Stimulated activated CD4-positive, alpha-beta T cell treated with anti-CD3 and anti-CD28 coated beads, TNF-alpha, amount 100 ng/mL, for 48 hours (primary cell): ENCODE results near the gene LCE2A.
"Not testable (repeated sequence)": the region's sequence is repeated elsewhere in the genome, so short reads cannot be mapped to it uniquely, and the experiment has no call there.

Experiments
- DNase-seq, 3 donors: peaks; one replicate each; pipeline ENCODE4 v3.0.0-alpha.2; 2020; ENCODE audit warnings: low read depth in 3 of 3

Gene LCE2A, protein sequence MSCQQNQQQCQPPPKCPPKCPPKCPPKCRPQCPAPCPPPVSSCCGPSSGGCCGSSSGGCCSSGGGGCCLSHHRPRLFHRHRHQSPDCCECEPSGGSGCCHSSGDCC

DNA sequence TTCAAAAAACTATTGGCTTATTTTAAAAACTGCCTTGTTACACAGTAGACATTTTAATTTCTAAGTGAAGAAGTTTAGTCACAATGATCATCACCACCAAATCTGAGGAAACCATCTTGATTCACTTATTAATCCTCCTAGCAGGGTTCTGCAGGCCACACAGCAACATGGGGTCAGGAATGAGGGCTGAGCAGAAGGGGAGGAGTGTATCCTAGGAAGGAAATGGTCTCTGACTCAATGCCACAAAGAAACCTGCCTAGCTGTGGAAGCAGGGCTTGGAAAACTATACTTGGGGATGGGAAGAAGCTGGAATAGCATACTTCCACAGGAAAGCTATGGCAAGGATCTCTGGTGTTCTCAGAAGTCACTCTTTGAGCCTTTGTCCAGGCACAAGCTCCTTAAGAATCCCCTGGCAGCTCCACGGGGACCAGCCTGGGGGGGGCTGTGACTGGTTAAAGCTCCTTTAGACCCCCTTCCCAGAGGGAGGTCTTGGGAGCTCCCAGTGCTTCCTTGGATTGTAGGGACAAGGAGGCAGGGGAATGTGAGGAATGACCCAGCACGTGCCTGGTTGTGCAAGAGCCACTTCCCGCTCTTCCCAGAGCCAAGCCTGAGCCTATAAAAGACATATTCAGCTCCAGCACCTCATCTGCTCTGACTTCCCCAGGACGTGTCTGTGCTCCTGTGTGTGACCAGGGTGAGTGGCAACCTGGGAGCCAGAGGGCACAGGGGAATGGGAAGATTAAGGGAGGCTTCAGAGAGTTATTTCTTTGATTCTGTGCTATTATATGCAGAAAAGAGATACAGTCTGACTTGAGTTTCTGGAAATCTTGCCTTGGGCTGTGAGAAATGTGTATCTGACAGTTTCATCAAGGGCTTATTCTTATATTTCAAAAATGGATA is at the start of gene LCE2A:
Gene LCE2A (plus strand): TSS at position 645 of the 900 bp plus-strand sequence. CDS start 557 bp downstream, outside the sequence.
- no peak for DNase-seq

DNA sequence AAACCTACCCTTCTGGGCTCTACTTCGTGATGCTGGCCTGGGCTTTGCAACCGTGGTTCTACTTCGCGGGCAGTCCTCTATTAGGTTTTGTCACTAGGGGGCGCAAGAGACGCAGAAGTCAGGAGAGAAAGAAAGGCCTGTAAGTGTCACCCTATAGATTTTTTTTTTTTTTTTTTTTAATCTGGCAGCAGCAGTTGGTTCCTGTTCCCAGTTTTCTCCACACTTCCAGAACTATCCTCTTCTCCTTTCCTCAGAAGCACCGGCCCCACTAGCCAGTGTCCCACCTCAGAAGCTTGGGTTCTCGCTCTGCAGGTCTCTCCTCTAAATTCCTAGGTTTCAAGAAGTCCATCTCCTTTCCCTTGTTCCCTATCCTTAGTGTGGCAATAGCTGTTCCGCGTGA is 44.0 kb upstream of the LCE2A start:
- peak; percentile 31 to 52 (median 41) for DNase-seq

DNA sequence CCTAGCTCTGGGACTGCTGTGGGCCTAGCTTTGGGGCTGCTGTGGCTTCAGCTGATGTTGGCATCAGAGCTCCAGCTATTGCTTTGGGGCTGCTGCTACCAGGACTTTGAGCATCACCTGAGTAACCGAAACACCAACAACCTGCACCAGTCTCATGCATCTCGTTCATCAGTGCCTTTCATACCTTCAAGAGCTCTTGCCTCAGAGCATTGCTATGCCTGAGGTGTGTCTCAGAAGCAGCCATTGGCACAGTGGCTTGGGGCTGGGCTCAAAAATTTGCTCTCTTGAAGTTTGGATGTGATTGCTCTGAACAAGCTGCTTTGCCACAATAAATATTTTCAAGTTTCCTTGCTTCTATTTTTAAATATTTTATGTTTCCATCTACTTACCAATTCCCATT is 41.7 kb upstream of the LCE2A start:
- no peak for DNase-seq

DNA sequence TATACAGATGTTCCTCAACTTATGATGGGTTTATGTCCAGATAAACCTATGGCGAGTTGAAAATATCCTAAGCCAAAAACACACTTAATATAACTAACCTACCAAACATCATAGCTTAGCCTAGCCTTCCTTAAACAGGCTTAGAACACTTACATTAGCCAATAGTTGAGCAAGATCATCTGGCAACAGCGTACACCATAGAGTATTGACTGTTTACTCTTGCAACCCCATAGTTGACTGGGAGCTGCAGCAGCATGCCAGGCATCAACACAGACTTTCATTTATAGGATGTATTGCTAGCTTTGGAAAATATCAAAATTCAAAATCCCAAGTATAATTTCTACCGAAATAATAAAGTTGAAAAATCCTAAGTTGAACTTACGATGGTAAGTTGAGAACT is 40.5 kb upstream of the LCE2A start:
- DNase-seq, result no peak

DNA sequence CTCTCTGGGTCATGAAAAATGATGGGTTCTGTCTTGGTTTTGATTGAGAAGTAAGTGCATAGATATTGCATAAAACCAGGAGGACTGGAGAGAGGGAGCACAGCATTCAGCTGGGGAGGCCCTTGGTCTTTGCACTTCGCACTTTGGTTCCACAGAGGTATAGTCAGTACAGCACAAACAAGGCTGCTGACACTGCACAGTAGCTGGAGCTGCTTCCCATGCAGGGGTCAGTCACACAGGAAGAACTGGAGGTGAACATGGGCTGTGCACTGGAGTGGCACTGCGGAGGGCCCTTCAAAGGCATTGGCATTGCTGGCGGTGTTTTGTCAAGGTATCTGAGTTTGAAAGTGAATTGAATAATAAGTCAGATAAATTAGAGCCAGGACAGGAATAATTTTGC is 39.5 kb upstream of the LCE2A start:
- DNase-seq, result no peak

DNA sequence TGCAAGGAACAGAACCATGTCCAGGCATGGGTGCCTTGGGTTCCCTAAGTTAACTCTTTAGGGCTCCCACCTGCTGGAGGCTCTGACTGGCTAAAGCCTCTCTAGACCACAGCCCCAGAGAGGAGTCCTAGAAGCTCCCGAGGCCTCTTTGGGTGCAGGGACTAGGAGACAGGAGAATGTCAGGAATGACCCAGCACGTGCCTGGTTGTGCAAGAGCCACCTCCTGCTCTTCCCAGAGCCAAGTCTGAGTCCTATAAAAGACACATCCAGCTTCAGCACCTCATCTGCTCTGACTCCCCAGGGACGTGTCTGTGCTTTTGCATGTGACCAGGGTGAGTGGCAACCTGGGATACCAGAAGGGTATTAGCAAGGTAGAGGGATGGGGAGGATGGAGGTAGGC is 35.0 kb upstream of the LCE2A start, which contains the start of gene LCE2D:
Gene LCE2D (plus strand): TSS at position 283 of the 400 bp plus-strand sequence. CDS start 726 bp downstream, outside the sequence.
- DNase-seq, result no peak

DNA sequence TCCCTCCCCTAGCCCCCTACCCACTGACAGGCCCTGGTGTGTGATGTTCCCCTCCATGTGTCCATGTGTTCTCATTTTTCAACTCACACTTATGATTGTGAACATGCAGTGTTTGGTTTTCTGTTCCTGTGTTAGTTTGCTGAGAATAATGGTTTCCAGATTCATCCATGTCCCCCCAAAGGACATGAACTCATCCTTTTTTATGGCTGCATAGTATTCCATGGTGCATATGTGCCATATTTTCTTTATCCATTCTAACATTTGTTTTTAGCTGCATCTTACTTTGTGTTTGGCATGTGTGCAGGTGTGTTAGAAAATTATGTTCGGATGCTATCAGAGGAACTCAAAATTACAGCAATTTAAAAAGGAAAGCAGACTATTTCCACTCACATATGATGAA is 32.0 kb upstream of the LCE2A start:
- DNase-seq, result not testable (repeated sequence)

DNA sequence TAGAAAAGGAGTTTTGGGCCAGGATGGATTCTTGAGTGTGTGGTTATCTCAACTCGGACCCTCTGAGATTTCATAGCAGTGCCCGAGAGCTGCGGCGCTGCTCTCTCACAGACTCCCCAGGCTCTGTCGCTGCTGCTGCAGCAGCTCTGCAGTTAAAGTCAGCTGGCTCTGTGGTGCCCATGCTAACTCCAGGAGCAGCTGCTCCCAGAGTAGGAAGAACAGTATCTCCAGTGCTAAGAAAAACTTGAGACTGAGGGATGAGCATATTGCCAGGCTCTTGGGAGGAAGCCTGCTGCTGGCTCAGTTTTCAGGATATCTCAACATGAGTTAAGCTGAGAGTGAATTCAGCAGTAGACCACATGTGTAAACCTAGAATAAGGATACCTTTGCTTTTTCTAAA is 30.5 kb upstream of the LCE2A start:
- no peak for DNase-seq

DNA sequence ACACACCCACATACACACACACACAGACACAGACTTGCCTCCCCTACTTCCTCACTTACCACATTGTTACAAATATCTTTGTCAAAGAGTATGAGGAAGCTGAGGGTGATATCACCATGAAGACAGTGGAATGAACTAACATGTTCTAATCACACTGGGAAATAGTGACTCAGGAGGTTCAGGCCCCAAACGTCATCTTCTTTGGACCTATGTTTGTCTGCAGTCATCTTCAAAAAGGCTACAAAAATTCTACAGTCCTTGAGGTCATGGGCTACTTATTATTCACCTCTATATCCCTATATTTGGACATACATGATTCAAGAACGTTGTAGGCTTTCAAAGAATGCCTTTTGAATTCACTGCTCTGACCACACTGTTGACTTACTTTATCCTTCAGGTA is 25.1 kb upstream of the LCE2A start:
- no peak for DNase-seq

DNA sequence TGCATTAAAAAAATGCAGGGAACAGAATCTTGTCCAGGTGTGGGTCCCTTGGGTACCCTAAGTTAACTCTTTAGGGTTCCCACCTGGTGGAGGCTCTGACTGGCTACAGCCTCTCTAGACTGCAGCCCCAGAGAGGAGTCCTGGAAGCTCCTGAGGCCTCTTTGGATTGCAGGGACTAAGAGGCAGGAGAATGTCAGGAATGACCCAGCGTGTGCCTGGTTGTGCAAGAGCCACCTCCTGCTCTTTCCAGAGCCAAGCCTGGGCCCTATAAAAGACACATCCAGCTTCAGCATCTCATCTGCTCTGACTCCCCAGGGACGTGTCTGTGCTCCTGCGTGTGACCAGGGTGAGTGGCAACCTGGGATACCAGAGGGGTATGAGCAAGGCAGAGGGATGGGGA is 23.2 kb upstream of the LCE2A start, which contains the start of gene LCE2C:
Gene LCE2C (plus strand): TSS at position 297 of the 400 bp plus-strand sequence. CDS start 737 bp downstream, outside the sequence.
- not testable (repeated sequence) for DNase-seq

DNA sequence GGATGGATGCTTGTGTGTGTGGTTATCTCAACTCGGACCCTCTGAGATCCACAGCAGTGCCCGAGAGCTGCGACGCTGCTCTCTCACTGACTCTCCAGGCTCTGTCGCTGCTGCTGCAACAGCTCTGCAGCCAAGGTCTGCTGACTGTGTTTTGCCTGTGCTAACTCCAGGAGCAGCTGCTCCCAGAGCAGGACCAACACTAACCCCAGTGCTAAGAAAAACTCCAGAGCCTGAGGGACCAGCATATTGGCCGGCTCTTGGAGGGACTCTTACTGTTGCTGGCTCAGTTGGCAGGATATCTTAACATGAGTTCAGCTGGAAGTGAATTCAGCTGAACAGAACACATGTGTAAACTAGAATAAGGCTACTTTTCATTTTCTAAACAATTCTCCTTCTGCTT is 18.7 kb upstream of the LCE2A start:
- no peak for DNase-seq

DNA sequence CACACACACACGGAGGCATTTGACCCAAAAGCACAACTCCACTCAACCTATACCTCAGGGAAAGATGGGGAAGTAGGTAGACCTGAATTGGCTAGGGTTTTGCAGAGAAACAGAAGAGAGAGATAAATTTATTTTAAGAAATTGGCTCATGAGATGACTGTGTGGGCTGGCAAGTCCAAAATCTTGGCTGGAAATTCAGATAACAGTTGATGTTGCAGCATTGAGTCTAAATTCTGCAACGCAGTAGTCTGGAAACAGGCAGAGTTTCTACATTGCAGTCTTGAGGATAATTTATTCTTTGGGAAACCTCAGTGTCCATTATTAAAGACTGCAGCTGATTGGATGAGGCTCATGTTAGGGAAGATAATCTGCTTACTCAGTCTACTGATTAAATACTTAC is 16.5 kb upstream of the LCE2A start:
- no peak for DNase-seq

DNA sequence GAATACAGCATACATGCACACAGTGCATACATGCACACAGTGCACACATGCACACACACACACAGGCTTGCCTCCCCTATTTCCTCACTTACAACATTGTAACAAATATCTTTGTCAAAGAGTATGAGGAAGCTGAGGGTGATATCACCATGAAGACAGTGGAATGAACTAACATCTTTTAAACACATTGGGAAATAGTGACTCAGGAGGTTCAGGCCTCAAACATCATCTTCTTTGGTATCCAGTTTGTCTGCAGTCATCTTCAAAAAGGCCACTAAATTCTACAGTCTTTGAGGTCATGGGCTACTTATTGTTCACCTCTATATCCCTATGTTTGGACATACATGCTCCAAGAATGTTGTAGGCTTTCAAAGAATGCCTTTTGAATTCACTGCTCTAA is 14.3 kb upstream of the LCE2A start:
- DNase-seq, result no peak

DNA sequence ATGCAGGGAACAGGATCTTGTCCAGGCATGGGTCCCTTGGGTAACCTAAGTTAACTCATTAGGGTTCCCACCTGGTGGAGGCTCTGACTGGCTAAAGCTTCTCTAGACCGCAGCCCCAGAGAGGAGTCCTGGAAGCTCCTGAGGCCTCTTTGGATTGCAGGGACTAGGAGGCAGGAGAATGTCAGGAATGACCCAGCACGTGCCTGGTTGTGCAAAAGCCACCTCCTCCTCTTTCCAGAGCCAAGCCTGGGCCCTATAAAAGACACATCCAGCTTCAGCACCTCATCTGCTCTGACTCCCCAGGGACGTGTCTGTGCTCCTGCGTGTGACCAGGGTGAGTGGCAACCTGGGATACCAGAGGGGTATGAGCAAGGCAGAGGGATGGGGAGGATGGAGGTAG is 12.3 kb upstream of the LCE2A start, which contains the start of gene LCE2B:
Gene LCE2B (plus strand): TSS at position 301 of the 400 bp plus-strand sequence. CDS start 721 bp downstream, outside the sequence.
- DNase-seq, result not testable (repeated sequence)

DNA sequence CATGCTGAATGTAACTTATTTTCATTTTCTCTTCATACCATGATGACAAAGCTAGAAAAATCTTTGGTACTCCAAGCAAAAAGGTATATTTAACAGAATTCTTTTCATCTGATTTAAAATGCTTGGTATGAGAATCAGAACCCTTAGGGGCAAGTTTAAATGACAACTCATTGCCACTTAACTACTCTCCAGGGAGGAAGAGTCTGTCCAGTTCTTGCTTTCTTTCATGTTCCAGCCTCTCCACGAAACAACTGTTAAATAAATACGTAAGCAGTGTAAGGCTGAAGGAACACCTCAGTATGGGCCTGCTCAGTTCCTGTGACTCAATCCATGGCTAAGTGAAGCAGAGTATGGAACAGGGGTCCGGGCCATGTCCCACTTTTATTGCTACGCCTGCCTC is 1.6 kb downstream of the LCE2A start:
- DNase-seq, result no peak

DNA sequence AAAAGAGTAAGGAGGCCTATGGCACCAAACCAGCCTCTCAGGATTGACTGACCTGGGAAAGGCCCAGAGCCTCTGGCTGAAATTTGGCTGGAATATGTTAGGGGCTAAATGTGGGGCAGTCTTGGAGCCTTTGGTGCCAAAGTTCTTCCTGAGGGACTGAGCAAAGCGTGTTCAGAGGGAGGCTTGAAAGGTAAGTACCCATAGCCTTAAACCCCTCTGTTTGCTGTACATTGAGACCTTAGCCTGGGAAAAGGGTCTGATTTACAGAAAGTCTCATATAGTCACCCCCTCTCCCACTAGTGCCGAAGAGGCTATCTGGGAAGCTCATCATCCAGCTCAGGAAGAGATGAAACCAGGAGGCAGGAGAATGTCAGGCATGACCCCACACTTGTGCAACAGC is 9.7 kb downstream of the LCE2A start, which contains the start of gene LCE4A:
Gene LCE4A (plus strand): TSS at position 301 of the 400 bp plus-strand sequence. CDS start 916 bp downstream, outside the sequence.
- DNase-seq, result no peak

DNA sequence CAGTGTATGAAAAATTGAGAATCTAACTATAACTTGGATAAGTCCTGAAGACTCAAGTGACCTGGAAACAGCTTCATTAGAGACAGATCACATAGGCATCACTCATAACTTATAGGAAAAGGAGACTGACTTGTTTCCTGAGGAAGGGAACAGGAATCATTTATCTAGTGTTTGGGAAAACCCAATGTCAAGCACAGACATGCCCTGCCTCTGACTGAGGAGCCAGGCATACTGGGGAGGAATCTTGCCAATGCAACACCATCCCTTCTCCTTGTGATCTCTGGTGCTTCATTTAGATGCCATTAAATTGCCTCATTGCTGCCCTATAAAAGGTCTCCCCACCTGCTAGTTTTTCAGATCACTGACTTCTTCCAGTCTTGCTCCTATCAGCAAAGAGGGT is 20.1 kb downstream of the LCE2A start:
- no peak for DNase-seq

DNA sequence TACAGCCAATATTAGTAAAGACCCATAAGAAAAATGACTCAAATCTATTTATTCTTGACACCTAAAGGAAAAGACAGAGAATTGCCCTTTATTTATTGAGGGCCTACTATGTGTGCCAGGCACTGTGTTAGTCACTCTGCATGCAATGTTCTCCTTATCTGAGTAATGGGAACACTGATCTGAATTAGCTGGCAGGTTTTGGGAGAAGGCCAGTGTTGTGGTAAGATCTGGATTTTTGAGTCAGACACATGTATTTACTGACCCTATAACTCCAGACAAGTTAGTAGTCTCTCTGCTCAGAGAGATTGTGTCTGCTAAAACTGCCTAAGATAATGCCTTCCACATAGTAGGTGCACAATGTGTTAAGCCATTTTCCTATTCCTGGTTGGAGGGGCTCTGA is 27.1 kb downstream of the LCE2A start:
- no peak for DNase-seq

DNA sequence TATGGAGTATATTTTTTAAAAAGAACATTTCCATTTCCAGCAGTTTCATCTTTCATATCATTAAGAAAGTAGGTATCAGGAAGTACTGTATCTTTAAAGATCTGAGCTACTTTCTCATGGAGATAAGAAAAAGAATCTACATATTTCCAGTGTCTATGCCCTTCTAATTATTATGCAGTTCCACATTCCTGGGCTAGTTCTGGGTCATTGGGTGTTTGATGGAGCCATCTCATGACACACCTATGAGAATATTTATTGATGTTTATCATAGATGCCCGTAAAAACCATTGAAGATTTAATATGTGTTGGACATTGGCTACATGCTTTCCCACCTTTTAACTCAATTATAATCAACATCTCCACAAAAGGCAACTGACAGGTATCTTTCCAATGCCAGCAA is 30.8 kb downstream of the LCE2A start:
- DNase-seq, result no peak

DNA sequence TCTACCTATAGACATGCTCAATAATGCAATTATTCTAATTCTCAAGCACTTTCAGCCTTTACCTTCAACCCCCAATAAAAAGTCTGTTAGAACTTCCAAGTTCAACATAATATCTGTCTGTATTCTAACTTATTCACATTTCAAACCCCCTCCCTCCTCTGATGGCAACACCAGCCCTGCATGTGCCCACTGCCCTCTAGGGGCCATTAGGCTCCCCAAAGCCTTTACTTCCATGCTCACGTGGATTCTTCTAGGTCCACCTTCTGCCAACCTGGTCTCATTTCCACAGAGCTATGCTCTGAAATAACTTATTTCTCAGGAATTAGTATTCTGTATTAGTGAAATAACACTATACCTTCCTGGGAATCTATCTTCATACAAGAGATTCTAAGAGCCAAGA is 37.5 kb downstream of the LCE2A start:
- DNase-seq, result no peak

DNA sequence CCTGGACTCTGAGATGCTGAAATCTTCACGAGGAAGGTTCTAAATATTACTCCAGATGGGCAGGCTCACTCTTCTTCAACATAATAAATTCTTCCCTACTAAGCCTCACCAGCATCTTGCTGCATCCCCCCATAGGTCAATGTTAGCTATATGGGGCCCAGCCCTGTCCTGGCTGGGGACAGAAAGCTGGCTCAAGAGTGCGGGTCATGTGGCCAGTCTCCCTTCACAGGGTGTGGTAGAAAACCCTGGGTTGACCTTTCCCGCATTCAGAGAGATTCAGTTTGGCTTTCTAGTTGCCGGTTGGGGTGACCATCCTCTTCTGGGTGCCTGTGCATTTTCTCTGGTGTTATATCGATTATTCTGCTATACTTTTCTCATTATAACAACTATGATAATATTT is 39.9 kb downstream of the LCE2A start:
- DNase-seq, result no peak

DNA sequence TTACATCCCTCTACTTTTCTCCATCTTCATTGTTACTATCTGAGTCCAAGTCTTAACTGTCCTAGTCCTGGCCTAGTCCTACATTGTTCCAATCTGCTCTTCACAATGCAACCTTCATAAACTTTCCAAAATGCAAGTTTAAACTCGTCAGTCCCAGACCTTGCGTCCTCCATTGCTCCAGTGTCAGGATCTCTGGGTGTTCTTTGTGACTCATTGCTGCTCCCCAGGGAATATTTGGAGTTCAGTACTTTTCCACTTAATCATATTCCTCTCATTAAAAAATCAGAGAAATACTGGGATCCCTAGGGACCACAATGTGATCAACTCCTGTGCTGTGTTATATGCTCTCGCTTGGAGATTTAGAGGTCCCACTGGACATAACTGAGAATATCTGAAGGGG is 41.7 kb downstream of the LCE2A start:
- DNase-seq, result no peak

DNA sequence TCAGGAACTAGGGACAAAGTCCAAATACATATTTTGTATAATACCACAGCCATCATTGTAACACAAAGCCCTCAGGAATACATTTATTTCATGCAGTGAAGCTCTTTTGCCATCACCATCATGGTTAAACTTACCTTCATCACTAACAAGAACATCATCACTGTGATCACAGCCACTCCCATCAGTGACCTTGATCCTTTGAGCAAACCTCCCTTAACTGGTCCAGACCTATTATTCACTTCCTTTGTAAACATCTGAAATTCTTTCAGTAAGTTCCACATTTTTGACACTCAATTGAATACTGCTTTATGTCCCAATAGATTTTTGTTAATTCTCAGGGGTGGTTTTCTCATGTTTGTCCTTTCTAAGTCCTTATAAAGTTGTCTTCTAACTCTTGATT is 43.5 kb downstream of the LCE2A start:
- no peak for DNase-seq
